Liver (tissue), 3 donors: ENCODE results near the gene SEMA5A.
"Not testable (repeated sequence)": the region's sequence is repeated elsewhere in the genome, so short reads cannot be mapped to it uniquely, and the experiment has no call there.

ENCODE experiments used
- CTCF ChIP-seq: fragments of 150-350 bp; IDR thresholded peaks from 2 replicates; pipeline ENCODE4 v1.5.1; 2017; ENCODE audit warnings: improper control_type of control experiment, low read depth, low read length; ENCODE audit not compliant: missing input control
- MAX ChIP-seq: IDR thresholded peaks from 2 replicates; pipeline ENCODE4 v1.6.1; 2016; ENCODE audit warnings: antibody characterized with exemption
- RXRA ChIP-seq, 2 donors: IDR thresholded peaks; 2 replicates each; pipeline ENCODE4 v1.6.1; 2017 to 2018; ENCODE audit warnings: antibody characterized with exemption in 2 of 2, mild to moderate bottlenecking in 1 of 2
- donor health status: healthy.
- donor health status: healthy.

GRCh38 chr5:9399783-9400182, 146.1 kb downstream of the SEMA5A start:
- TF ChIP-seq CTCF; RXRA (IDR thresholded peaks at IDR 0.05); MAX: not testable (repeated sequence)
